ENCODE data around the gene ZNF576.
"Not testable (repeated sequence)": the region's sequence is repeated elsewhere in the genome, so short reads cannot be mapped to it uniquely, and the experiment has no call there.

Gene ZNF576

DNA sequence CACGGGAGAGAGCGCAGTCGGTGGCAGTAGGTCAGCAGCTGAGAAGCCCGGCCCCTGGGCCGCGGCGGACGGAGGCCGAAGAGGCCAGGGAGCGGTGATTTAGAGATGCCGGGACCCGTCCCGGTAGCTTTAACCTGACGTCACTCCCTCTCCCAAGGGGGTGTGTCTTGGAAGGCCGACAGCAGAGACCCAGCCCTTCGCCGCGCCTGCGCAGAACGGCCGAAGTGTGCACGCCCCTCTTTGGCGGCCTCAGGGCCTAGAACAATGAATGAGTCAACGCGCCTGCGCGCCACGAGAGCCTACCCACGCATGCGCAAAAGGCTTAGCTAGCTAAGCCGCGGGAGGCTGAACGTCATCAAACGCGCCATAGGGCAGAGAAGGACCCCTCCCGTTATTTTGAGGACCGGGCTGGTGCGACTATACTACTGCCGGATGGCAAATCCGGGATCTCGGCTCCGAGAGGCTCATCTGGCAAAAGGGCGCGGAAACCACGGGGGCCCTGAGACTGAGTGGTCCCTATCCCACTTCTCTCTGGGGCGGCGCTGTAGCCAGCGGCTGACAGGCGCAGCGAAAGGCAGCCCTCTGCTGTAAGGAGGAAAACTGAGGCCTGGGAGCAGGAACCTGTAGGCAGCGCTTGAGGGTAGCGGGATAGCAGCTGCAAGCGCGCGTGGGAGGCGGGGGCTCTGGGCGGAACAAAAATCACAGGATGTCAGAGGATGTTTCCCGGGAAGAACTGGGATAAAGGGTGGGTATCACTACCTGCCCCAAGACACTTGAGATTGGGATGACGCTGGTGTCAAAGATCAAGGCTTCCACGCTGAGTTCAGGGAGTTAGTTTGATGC, at the start of gene ZNF576, which contains the start of gene IRGQ:
TSS of gene ZNF576 (plus strand) at position 597 of the 843 bp plus-strand sequence. CDS start 514 bp downstream, outside the sequence.
TSS of gene IRGQ (minus strand) at position 136 of the 843 bp plus-strand sequence. CDS start 796 bp downstream, outside the sequence.
- DNase-seq (ENCODE audit: low read depth in 3 of 3), result peak; percentile 100

- DNase-seq (ENCODE audit: low read depth in 3 of 3), result not testable (repeated sequence)
These were observed 48.5 kb upstream of the ZNF576 start for GRCh38 chr19:43547926-43548325.

- DNase-seq (ENCODE audit: low read depth in 3 of 3), result no peak
These were observed 47.7 kb upstream of the ZNF576 start for GRCh38 chr19:43548706-43549105.

DNA sequence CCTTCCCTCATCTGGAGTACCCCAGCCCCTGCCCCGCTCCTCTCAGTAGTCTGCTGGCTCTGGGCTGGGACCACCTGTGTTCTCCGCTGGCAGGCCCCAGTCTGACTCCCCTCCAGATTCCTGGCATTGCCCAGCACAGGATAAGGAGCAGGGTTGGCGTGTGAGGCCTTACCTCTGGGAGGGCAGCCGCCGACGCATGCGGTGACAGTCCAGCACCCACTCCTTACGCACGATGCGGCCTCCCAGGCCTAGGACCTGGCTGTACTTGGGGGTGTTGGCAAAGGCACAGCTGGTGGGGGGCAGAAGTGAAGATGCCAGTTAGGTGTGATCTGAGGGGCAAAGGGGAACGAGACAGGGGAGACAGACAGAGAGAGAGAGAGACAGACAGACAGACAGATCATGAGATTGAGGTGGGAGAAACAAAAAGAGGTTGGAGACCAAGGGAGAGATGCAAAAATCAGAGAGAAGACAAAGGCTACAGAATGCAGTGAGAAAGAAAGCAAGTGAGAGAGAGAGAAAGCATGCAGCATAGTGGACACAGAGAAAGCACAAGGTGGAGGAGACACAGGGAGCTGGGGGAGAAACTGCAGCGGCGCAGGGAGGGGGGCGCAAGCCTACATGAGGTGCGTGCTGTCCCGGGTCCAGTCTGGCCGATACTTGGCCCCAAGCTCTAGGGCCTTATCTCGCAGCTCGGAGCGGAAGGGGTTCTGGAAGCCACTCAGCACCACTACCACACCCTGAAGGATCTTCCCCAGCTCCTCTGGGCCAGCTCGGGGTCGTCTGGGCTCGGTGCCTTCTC, 44.8 kb upstream of the ZNF576 start:
- DNase-seq (ENCODE audit: low read depth in 3 of 3), result no peak

GRCh38 chr19:43552198-43552450, 44.3 kb upstream of the ZNF576 start:
- DNase-seq (ENCODE audit: low read depth in 3 of 3), result no peak

DNA sequence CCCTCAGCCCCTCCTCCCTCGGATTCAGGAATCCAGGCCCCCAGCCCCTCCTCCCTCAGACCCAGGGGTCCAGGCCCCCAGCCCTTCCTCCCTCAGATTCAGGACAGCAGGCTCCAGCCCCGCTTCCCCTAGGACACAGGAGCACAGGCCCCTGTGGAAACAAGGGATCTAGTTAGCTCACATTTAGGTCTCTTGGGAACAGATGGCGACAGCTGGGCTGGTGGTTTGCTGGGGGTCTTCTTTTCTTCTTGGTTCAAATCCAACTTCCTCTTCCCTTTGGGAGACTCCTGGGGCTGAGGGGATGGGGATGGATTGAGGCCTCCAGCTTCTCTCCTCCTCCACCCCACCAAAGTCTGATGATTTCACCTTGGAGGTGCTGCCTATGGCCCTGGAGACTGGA, 43.8 kb upstream of the ZNF576 start:
- no peak for DNase-seq (ENCODE audit: low read depth in 3 of 3)

GRCh38 chr19:43553656-43554055, 42.7 kb upstream of the ZNF576 start:
- DNase-seq (ENCODE audit: low read depth in 3 of 3), result no peak

- no peak for DNase-seq (ENCODE audit: low read depth in 3 of 3)
These were observed 42.0 kb upstream of the ZNF576 start for GRCh38 chr19:43554317-43554895.

GRCh38 chr19:43555185-43555770, 41.1 kb upstream of the ZNF576 start:
- peak; percentile 68 to 77 (median 75) for DNase-seq (ENCODE audit: low read depth in 3 of 3)

DNA sequence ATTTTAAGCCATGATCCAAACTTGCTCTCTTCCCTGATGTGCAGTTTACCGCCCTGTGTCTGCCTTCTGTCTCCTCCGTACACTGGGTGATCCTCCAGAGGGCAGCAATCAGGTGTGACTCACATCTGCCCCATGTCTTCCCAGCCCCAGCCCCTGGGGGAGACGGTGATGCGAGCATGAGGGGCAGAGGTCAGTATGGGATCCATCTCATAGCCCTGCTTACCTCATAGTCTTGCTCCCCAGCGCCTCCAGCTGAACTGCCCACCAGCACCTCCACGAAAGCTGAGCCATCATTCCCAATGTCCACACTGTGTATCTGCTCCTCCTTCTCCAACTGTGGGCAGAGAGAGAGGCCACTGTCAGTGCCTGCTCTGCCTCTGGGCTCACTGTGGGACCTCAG, 35.7 kb upstream of the ZNF576 start:
- DNase-seq (ENCODE audit: low read depth in 3 of 3), result peak in 1 of 3 experiments; percentile 18

DNA sequence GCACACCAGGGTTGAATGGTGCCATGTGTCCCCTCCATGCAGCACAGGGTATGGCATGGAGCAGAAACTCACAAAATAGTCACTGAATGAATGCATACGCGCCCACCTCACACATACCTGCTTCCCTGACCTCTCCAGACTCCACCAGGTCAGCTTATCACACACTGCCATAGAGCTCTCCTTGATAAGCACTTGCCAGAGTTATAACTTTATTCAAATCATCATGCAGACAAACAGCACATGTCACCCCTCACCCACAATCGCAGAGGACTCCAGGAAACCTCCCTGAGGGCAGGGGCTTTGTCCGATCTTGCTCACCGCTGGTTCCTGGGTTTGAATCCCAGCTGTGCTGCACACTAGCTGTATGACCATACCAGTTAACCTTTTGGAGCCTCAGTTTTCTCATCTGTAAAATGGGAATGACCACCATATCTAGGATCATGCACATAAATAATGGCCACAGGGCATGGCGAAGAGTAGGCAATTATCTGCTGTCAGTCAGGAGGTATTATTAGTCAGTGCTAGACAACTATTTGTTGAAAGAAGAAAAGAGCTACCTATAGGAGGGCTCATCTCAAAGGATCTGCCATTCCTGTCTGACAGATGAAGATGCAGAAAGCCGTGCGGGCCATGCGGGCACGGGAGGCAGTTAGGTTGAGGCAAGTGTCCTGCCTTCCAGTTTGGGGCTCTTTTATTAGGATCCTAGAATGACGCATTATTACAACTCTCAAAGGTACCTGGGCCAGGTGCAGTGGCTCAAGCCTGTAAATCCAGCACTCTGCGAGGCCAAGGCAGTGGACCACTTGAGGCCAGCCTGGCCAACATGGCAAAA, 35.0 kb upstream of the ZNF576 start:
- no peak for DNase-seq (ENCODE audit: low read depth in 3 of 3)

- DNase-seq (ENCODE audit: low read depth in 3 of 3), result no peak
These were observed 34.1 kb upstream of the ZNF576 start for GRCh38 chr19:43562226-43562697.

GRCh38 chr19:43562698-43563241, 33.6 kb upstream of the ZNF576 start:
- DNase-seq (ENCODE audit: low read depth in 3 of 3), result peak; percentile 35 to 64 (median 51)

GRCh38 chr19:43563816-43564457, 32.5 kb upstream of the ZNF576 start:
- no peak for DNase-seq (ENCODE audit: low read depth in 3 of 3)

DNA sequence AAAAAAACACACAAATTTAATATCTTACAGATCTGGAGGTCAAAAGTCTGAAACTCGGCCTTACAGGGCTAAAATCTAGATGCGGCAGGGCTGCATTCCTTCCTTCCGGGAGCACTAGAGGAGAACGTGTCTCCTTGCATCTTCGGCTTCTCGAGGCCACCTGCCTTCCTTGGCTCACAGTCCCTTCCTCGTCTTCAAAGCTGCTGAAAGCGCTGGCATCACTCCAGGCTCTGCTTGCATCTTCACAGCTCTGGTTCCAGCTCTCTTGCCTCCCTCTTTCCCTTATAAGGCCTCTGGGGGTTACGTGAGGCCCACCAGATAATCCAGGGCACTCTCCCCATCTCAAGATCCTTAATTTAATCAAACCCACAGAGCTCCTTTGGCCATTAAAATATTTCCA, 31.6 kb upstream of the ZNF576 start:
- no peak for DNase-seq (ENCODE audit: low read depth in 3 of 3)

GRCh38 chr19:43569657-43570056, 26.7 kb upstream of the ZNF576 start:
- no peak for DNase-seq (ENCODE audit: low read depth in 3 of 3)

GRCh38 chr19:43570174-43570791, 26.1 kb upstream of the ZNF576 start:
- no peak for DNase-seq (ENCODE audit: low read depth in 3 of 3)

DNA sequence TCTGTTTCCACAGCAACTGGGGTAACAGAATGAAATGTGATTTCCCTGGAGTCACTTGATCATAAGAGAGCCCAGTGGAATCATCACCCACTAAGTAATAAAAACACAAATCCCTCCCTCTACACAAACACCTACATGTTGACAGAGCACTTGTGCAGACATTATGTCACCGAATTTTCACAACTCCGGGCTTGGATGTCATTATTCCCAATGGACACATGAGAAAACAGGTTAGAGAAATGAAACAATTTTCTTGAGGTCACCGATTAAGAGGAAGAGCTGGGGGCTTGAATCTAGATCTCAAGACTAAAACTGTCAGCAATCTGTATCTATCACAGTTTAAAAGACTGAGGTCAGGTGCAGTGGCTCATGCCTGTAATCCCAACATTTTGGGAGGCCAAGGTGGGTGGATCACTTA, 24.2 kb upstream of the ZNF576 start:
- no peak for DNase-seq (ENCODE audit: low read depth in 3 of 3)

- no peak for DNase-seq (ENCODE audit: low read depth in 3 of 3)
These were observed 21.8 kb upstream of the ZNF576 start for GRCh38 chr19:43574424-43575155.
